Natural killer cell (primary cell): Measurements from ENCODE around the gene FZR1. TPM values are rescaled to one million over a fixed set of nuclear protein-coding genes. Genes with fewer than 3 reads are reported as not detected.

Experiments
- ATAC-seq, 3 donors: fragments of 150-1000 bp in 2 of 3; fragments of 200-7000 bp in 1 of 3; cut with Tn5 transposase; 1 replicate in 1 of 3; 2 replicates in 2 of 3; pipeline ENCODE4 v1.10.0; 2021; ENCODE audit warnings: mild to moderate bottlenecking in 2 of 3, moderate library complexity in 2 of 3
- DNase-seq, 2 donors: peaks; one replicate each; pipeline versions ENCODE4 v3.0.0 to v3.0.0-alpha.2; 2013 to 2021; ENCODE audit warnings: mixed read lengths in 1 of 2
- H3K27ac ChIP-seq: one replicate; pipeline ENCODE4 v1.5.1; 2013; ENCODE audit warnings: mild to moderate bottlenecking, low read length
- H3K27me3 ChIP-seq: one replicate; pipeline ENCODE4 v1.6.1; 2013; ENCODE audit warnings: low read length; ENCODE audit not compliant: control insufficient read depth, insufficient read depth
- H3K36me3 ChIP-seq: one replicate; pipeline ENCODE4 v1.6.1; 2013; ENCODE audit warnings: low read length; ENCODE audit not compliant: control insufficient read depth, insufficient read depth
- H3K4me1 ChIP-seq: one replicate; pipeline ENCODE4 v1.6.1; 2013; ENCODE audit warnings: low read length; ENCODE audit not compliant: control insufficient read depth, insufficient read depth
- H3K4me3 ChIP-seq: one replicate; pipeline ENCODE4 v1.5.1; 2013; ENCODE audit warnings: low read length
- H3K9me3 ChIP-seq: one replicate; pipeline ENCODE4 v1.6.1; 2013; ENCODE audit warnings: low read length; ENCODE audit not compliant: control insufficient read depth, insufficient read depth
- H3K27ac Mint-ChIP-seq, 2 donors: one replicate each; pipeline ENCODE4 v1.8.0; 2022; ENCODE audit warnings: mild to moderate bottlenecking in 2 of 2, mixed read lengths in 2 of 2, moderate library complexity in 1 of 2
- H3K27me3 Mint-ChIP-seq, 2 donors: one replicate each; pipeline ENCODE4 v1.8.0; 2022; ENCODE audit warnings: low read depth in 2 of 2, mixed read lengths in 2 of 2
- H3K36me3 Mint-ChIP-seq: one replicate; pipeline ENCODE4 v1.8.0; 2022; ENCODE audit warnings: mixed read lengths
- H3K4me1 Mint-ChIP-seq, 2 donors: one replicate each; pipeline ENCODE4 v1.8.0; 2022; ENCODE audit warnings: mixed read lengths in 2 of 2
- H3K4me3 Mint-ChIP-seq: one replicate; pipeline ENCODE4 v1.8.0; 2022; ENCODE audit warnings: mild to moderate bottlenecking, moderate library complexity, mixed read lengths
- H3K9me3 Mint-ChIP-seq, 2 donors: one replicate each; pipeline ENCODE4 v1.8.0; 2022; ENCODE audit warnings: mixed read lengths in 2 of 2
- WGBS: methylation state at CpG from one replicate; pipeline ENCODE4 v1.1.7; 2013; ENCODE audit warnings: missing lambda C conversion rate; ENCODE audit not compliant: insufficient coverage; 5-methylcytosine and 5-hydroxymethylcytosine counted together
- intact Hi-C: fragments of 100-400 bp; cut with micrococcal nuclease; formaldehyde crosslinking; loops from one replicate; pipeline ENCODE4 v1.14.2; 2022
- total RNA-seq, 4 donors: library from RNA; stranded (reverse); fragments of 120-200 nt in 1 of 4; gene quantifications; one replicate each; pipeline versions ENCODE4 v1.2.3 to v1.2.4, GENCODE V29; 2013 to 2022
- TF ChIP-seq, protein P1 (sequence below): fragments of 200-600 bp; IDR thresholded peaks from one replicate; pipeline ENCODE4 v1.8.0; 2022; ENCODE audit warnings: antibody characterized with exemption

Gene FZR1
- total RNA-seq, result 10 to 100 TPM; 89.1 to 98.3 (median 91.4) TPM
- total RNA-seq (2013), result 33.8 TPM

- no peaks in the 10 kb centered on the region for H3K27me3 ChIP-seq
- H3K27me3 Mint-ChIP-seq, result no peaks in the 10 kb centered on the region
- H3K4me1 ChIP-seq, result peaks cover 55% of the 10 kb centered on the region
- H3K27ac Mint-ChIP-seq, result peak within 1 kb of the TSS; percentile 97 to 98
- intact Hi-C loops, result loop anchor here (2.0 kb wide), 1 partner anchor 67 kb away; the partner anchor contains the start of gene HMG20B
- WGBS, result 1% methylated on average over 79 of the region's 79 CpGs
- peaks cover 3% of the 10 kb centered on the region for H3K36me3 ChIP-seq
- ATAC-seq (peak; percentile 84 to 98 (median 88)), DNase-seq (peak; percentile 99 to 100)
- TF ChIP-seq, protein P1, sequence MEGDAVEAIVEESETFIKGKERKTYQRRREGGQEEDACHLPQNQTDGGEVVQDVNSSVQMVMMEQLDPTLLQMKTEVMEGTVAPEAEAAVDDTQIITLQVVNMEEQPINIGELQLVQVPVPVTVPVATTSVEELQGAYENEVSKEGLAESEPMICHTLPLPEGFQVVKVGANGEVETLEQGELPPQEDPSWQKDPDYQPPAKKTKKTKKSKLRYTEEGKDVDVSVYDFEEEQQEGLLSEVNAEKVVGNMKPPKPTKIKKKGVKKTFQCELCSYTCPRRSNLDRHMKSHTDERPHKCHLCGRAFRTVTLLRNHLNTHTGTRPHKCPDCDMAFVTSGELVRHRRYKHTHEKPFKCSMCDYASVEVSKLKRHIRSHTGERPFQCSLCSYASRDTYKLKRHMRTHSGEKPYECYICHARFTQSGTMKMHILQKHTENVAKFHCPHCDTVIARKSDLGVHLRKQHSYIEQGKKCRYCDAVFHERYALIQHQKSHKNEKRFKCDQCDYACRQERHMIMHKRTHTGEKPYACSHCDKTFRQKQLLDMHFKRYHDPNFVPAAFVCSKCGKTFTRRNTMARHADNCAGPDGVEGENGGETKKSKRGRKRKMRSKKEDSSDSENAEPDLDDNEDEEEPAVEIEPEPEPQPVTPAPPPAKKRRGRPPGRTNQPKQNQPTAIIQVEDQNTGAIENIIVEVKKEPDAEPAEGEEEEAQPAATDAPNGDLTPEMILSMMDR, result no peak
- H3K27ac ChIP-seq, result peak within 1 kb of the TSS; percentile 89
- peak within 1 kb of the TSS; percentile 84 for H3K4me3 ChIP-seq
- H3K9me3 ChIP-seq, result no peaks in the 10 kb centered on the region
- no peaks in the 10 kb centered on the region for H3K36me3 Mint-ChIP-seq
- H3K4me3 Mint-ChIP-seq, result peak within 1 kb of the TSS; percentile 94
- H3K4me1 Mint-ChIP-seq, result peaks cover 43 to 45% of the 10 kb centered on the region in 2 donors
- no peaks in the 10 kb centered on the region for H3K9me3 Mint-ChIP-seq
Measured at GRCh38 chr19:3505598-3506383, at the start of gene FZR1. FZR1 (plus strand) TSS chr19:3506311; CDS start chr19:3522990, 16,679 bp downstream.

GRCh38 chr19:3456925-3457527, 49.1 kb upstream of the FZR1 start:
- TF ChIP-seq, protein P1, result no peak
- Mint-ChIP-seq H3K27me3 (no peaks in the 10 kb centered on the region), H3K36me3 (no peaks in the 10 kb centered on the region), H3K27ac (no peak overlapping the region), H3K4me1 (peaks cover 0 to 13% of the 10 kb centered on the region in 2 donors), H3K4me3 (no peak overlapping the region), H3K9me3 (no peaks in the 10 kb centered on the region)
- intact Hi-C loops, result no loop called here
- no peak for DNase-seq
- ATAC-seq, result no peak
- no peaks in the 10 kb centered on the region for H3K27me3 ChIP-seq
- 96% methylated on average over 17 of the region's 18 CpGs for WGBS
- peaks cover 4% of the 10 kb centered on the region for H3K4me1 ChIP-seq
- H3K4me3 ChIP-seq, result no peak overlapping the region
- peaks cover 16% of the 10 kb centered on the region for H3K36me3 ChIP-seq
- H3K27ac ChIP-seq, result no peak overlapping the region
- H3K9me3 ChIP-seq, result no peaks in the 10 kb centered on the region

- intact Hi-C loops, result no loop called here
- Mint-ChIP-seq H3K9me3 (no peaks in the 10 kb centered on the region), H3K4me3 (no peak overlapping the region), H3K27me3 (no peaks in the 10 kb centered on the region), H3K4me1 (peaks cover 0 to 13% of the 10 kb centered on the region in 2 donors), H3K27ac (no peak overlapping the region), H3K36me3 (no peaks in the 10 kb centered on the region)
- Histone ChIP-seq H3K9me3 (no peaks in the 10 kb centered on the region), H3K27me3 (no peaks in the 10 kb centered on the region), H3K27ac (no peak overlapping the region), H3K4me3 (no peak overlapping the region), H3K4me1 (peaks cover 4% of the 10 kb centered on the region), H3K36me3 (peaks cover 9% of the 10 kb centered on the region)
- ATAC-seq (no peak), DNase-seq (no peak)
- TF ChIP-seq, protein P1, result no peak
- 77% methylated on average over 22 of the region's 22 CpGs for WGBS
Measured at GRCh38 chr19:3457528-3458228, 48.4 kb upstream of the FZR1 start.
